ENCODE measurements around the gene NASP.

DNA sequence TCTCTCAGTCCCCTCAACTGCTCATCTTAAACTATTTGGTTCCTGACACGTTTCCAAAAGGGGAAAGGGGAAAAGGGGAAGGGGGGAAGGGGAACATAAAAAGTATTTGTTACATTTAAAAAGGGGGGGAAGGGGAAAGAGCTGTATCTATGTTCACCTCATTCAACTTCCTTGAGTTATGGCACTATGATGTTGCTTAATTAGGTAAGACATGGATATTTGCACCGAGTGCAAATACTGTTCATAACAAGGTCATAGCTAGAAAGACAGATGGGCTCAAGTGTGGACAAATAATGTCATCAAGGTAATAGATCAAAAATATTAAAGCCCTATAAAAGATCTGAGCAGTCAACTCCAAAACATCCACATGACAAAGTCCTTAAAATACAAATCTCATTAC, 76.5 kb downstream of the NASP start:
- TF ChIP-seq, protein P1, sequence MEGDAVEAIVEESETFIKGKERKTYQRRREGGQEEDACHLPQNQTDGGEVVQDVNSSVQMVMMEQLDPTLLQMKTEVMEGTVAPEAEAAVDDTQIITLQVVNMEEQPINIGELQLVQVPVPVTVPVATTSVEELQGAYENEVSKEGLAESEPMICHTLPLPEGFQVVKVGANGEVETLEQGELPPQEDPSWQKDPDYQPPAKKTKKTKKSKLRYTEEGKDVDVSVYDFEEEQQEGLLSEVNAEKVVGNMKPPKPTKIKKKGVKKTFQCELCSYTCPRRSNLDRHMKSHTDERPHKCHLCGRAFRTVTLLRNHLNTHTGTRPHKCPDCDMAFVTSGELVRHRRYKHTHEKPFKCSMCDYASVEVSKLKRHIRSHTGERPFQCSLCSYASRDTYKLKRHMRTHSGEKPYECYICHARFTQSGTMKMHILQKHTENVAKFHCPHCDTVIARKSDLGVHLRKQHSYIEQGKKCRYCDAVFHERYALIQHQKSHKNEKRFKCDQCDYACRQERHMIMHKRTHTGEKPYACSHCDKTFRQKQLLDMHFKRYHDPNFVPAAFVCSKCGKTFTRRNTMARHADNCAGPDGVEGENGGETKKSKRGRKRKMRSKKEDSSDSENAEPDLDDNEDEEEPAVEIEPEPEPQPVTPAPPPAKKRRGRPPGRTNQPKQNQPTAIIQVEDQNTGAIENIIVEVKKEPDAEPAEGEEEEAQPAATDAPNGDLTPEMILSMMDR (IDR thresholded peaks at IDR 0.05), result no peak
- no peak for TF ChIP-seq EZH2phosphoT487 (IDR thresholded peaks at IDR 0.05; ENCODE audit: borderline replicate concordance, low read depth)
- no peak for TF ChIP-seq FOSL2 (IDR thresholded peaks at IDR 0.05; ENCODE audit: borderline replicate concordance, low read depth)
